Parathyroid adenoma (tissue), 2 donors: Measurements from ENCODE around the gene STRA6.

ENCODE experiments used
- H2AFZ ChIP-seq: fragments of 300-600 bp; sonication (generic); one replicate; pipeline ENCODE4 v1.7.0; 2017; ENCODE audit warnings: antibody characterized with exemption, mild to moderate bottlenecking
- H3K27ac ChIP-seq: fragments of 300-600 bp; sonication (generic); one replicate; pipeline ENCODE4 v1.7.0; 2017
- H3K27me3 ChIP-seq: fragments of 300-600 bp; sonication (generic); one replicate; pipeline ENCODE4 v1.7.0; 2017; ENCODE audit warnings: low read length; ENCODE audit not compliant: control insufficient read depth, insufficient read depth
- H3K36me3 ChIP-seq: fragments of 300-600 bp; sonication (generic); one replicate; pipeline ENCODE4 v1.7.0; 2017; ENCODE audit warnings: low read length; ENCODE audit not compliant: control insufficient read depth, insufficient read depth
- H3K4me1 ChIP-seq: fragments of 300-600 bp; sonication (generic); one replicate; pipeline ENCODE4 v1.7.0; 2017; ENCODE audit warnings: control low read depth
- H3K4me2 ChIP-seq: fragments of 300-600 bp; sonication (generic); one replicate; pipeline ENCODE4 v1.7.0; 2017; ENCODE audit warnings: low read length
- H3K4me3 ChIP-seq: fragments of 300-600 bp; sonication (generic); one replicate; pipeline ENCODE4 v1.7.0; 2017; ENCODE audit warnings: low read depth, low read length
- H3K79me2 ChIP-seq: fragments of 300-600 bp; sonication (generic); one replicate; pipeline ENCODE4 v1.7.0; 2017; ENCODE audit warnings: control low read depth
- H3K9ac ChIP-seq: fragments of 300-600 bp; sonication (generic); one replicate; pipeline ENCODE4 v1.7.0; 2017; ENCODE audit warnings: mild to moderate bottlenecking
- H3K9me3 ChIP-seq: fragments of 300-600 bp; sonication (generic); one replicate; pipeline ENCODE4 v1.7.0; 2017; ENCODE audit warnings: low read length; ENCODE audit not compliant: control insufficient read depth
- TF ChIP-seq, protein P1 (sequence below): fragments of 300-600 bp; sonication (generic); IDR thresholded peaks from one replicate; pipeline ENCODE4 v1.7.0; 2017; ENCODE audit warnings: antibody characterized with exemption, mild to moderate bottlenecking
- donor health status: primary hyperparathyroidism.

The STRA6 gene

DNA sequence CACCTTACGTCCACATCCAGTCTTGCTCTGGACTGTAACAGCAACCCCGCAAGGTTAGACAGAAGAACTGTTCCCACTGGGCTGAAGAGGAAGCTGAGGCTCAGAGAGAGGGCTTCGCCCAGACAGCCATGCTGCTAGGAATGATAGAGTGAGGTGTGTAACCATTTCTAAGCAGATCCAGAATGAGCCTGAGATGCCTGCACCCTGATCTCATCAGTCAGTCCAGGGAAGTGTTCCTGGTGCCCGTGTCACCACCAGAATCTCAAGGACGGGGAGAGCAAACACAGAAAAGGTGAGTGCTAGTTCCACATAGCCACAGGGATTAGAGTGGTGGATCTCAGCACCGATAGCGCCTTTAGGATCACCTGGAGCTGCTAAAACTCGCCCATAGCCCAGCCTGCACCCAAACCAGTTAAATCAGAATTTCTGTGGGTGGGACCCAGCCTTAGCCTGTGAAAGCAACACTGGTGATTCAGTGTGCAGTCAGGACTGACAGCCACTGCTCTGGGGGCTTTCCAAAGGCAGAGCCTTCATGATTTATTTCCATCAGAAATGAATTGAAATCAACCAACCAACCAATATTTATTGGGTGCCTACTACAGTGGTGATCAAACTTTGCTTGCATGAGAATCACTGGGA, 16.8 kb downstream of the STRA6 start:
- TF ChIP-seq, protein P1, sequence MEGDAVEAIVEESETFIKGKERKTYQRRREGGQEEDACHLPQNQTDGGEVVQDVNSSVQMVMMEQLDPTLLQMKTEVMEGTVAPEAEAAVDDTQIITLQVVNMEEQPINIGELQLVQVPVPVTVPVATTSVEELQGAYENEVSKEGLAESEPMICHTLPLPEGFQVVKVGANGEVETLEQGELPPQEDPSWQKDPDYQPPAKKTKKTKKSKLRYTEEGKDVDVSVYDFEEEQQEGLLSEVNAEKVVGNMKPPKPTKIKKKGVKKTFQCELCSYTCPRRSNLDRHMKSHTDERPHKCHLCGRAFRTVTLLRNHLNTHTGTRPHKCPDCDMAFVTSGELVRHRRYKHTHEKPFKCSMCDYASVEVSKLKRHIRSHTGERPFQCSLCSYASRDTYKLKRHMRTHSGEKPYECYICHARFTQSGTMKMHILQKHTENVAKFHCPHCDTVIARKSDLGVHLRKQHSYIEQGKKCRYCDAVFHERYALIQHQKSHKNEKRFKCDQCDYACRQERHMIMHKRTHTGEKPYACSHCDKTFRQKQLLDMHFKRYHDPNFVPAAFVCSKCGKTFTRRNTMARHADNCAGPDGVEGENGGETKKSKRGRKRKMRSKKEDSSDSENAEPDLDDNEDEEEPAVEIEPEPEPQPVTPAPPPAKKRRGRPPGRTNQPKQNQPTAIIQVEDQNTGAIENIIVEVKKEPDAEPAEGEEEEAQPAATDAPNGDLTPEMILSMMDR, result no peak
- no peak overlapping the region for H3K4me2 ChIP-seq
- H3K27ac ChIP-seq, result no peak overlapping the region
- no peak overlapping the region for H2AFZ ChIP-seq
- H3K9ac ChIP-seq, result no peak overlapping the region
- H3K36me3 ChIP-seq, result no peaks in the 10 kb centered on the region
- no peaks in the 10 kb centered on the region for H3K79me2 ChIP-seq
- no peaks in the 10 kb centered on the region for H3K27me3 ChIP-seq
- H3K4me3 ChIP-seq, result no peak overlapping the region
- no peaks in the 10 kb centered on the region for H3K4me1 ChIP-seq
- no peaks in the 10 kb centered on the region for H3K9me3 ChIP-seq

DNA sequence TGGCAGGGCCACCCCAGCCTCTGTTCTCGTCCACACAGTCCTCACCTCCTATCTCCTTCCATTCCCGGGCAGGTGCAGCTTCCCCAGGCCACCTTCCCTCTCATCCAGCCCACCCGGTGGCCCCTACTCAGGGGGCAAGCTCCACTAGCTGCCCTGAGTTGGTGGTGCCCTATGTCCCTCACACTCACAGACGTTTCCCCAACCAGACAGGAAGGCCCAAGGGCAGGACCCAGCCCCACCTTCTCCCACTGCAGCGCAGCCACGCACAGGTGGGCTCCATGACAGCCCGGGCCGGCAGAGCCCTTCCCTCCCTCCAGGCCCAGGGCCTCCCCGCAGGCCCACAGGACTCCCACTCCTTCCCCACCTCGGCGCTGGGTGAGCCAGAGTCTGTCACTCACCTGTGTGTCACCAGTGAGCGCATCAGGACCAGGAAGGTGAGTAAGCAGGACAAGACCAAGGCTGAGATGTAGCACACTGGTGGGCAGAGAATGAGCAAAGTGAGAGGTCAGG, 17.9 kb downstream of the STRA6 start:
- H3K4me3 ChIP-seq, result no peak overlapping the region
- no peaks in the 10 kb centered on the region for H3K79me2 ChIP-seq
- H3K9ac ChIP-seq, result no peak overlapping the region
- H3K4me2 ChIP-seq, result no peak overlapping the region
- H3K27ac ChIP-seq, result no peak overlapping the region
- H3K4me1 ChIP-seq, result no peaks in the 10 kb centered on the region
- no peaks in the 10 kb centered on the region for H3K9me3 ChIP-seq
- no peaks in the 10 kb centered on the region for H3K36me3 ChIP-seq
- no peak overlapping the region for H2AFZ ChIP-seq
- H3K27me3 ChIP-seq, result no peaks in the 10 kb centered on the region
- TF ChIP-seq, protein P1, result no peak

DNA sequence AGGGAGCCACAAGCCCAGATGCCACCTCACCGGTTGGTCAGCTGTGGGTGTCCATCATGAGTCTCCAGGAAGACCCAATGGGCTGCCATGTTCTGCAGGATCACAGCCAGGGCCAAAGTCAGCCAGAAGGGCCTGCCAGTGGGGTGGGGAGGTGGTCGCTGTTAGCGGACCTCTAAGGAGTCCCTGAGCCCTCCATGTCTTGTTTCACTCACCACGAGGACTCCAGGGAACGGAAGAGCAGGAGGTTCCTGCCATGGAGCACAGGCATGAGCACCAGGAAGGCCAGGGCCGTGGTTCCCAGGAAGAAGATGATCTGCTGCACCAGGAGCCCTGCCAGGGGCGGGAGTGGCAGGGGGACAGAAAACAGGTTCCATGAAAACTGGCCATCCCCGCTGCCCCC, 20.5 kb downstream of the STRA6 start:
- Histone ChIP-seq H3K4me1 (no peaks in the 10 kb centered on the region), H3K4me2 (no peak overlapping the region), H3K4me3 (no peak overlapping the region), H3K9me3 (no peaks in the 10 kb centered on the region), H3K27ac (no peak overlapping the region), H3K27me3 (no peaks in the 10 kb centered on the region), H3K36me3 (no peaks in the 10 kb centered on the region), H3K9ac (no peak overlapping the region), H2AFZ (no peak overlapping the region), H3K79me2 (no peaks in the 10 kb centered on the region)
- TF ChIP-seq, protein P1, result no peak

DNA sequence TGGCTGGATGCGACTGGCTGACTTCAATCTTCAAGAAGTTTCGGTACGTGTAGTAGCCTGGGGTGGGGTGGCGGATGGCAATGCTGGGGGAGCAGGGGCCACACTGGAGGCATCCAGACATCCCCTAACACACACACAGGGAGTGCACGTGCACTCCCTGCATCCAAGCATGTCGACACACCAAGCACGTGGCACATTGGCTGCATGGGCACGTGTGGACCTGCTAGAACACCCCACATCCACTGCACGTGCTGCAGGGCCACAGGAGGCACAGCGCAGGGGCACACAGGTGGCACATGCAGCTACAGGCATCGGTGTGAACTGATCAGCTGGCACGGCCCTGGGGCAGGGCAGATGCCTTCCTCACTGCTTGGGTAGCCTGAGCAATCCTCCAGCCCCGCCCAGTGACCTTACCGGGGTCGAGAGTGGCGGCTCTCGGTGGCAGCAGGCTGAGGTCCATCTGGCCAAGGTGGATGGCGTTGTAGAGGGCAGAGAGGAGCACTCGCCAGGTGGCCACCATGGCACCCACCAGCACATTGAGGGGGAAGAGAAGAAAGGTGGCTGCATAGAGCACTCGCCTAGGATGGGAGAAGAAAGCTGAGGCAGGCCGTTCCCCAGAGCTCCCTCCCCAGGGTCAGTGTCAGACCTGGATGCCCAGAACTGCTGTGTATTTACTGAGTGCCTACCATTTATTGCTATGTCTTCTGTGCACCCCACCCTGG, 21.5 kb downstream of the STRA6 start:
- H3K27me3 ChIP-seq, result no peaks in the 10 kb centered on the region
- H3K79me2 ChIP-seq, result no peaks in the 10 kb centered on the region
- no peak overlapping the region for H3K9ac ChIP-seq
- TF ChIP-seq, protein P1, result no peak
- H2AFZ ChIP-seq, result no peak overlapping the region
- no peaks in the 10 kb centered on the region for H3K4me1 ChIP-seq
- no peak overlapping the region for H3K27ac ChIP-seq
- no peaks in the 10 kb centered on the region for H3K36me3 ChIP-seq
- no peak overlapping the region for H3K4me2 ChIP-seq
- no peak overlapping the region for H3K4me3 ChIP-seq
- no peaks in the 10 kb centered on the region for H3K9me3 ChIP-seq
